HepG2 (cell line): Measurements from ENCODE around the gene ANKRD6. TPM values are rescaled to one million over a fixed set of nuclear protein-coding genes. Genes with fewer than 3 reads are reported as not detected.

Source experiments
- BCL6 ChIP-seq: IDR thresholded peaks from 2 replicates; pipeline ENCODE4 v1.6.1; 2016; ENCODE audit warnings: missing genetic modification reagents, missing compliant biosample characterization
- CEBPB ChIP-seq: IDR thresholded peaks from 2 replicates; pipeline ENCODE4 v1.6.1; 2011; ENCODE audit warnings: low read depth, low read length, improper control_type of control experiment, borderline replicate concordance
- CEBPG ChIP-seq: IDR thresholded peaks from 2 replicates; pipeline ENCODE4 v1.6.1; 2016
- GATAD2A ChIP-seq: IDR thresholded peaks from 2 replicates; pipeline ENCODE4 v1.6.1; 2016
- GFI1 ChIP-seq: sonication (generic); formaldehyde crosslinking; IDR thresholded peaks from 2 replicates; pipeline ENCODE4 v1.5.0; 2020; ENCODE audit warnings: missing genetic modification reagents, mild to moderate bottlenecking, borderline replicate concordance
- GTF3A ChIP-seq: sonication (generic); formaldehyde crosslinking; conservative IDR thresholded peaks from 2 replicates; pipeline ENCODE4 v1.4.0; 2020; ENCODE audit warnings: mild to moderate bottlenecking, missing genetic modification reagents
- HDAC2 ChIP-seq: sonication (generic); formaldehyde crosslinking; IDR thresholded peaks from 2 replicates; pipeline ENCODE4 v1.4.0; 2020; ENCODE audit warnings: missing genetic modification reagents
- HHEX ChIP-seq: IDR thresholded peaks from 2 replicates; pipeline ENCODE4 v1.6.1; 2016; ENCODE audit warnings: control low read depth
- IKZF1 ChIP-seq: fragments of 450-650 bp; IDR thresholded peaks from 2 replicates; pipeline ENCODE4 v1.7.1; 2016
- POLR2A ChIP-seq, 2 experiments: IDR thresholded peaks; 2 replicates each; pipeline ENCODE4 v1.6.1; 2011; ENCODE audit warnings: low read depth in 2 of 2, low read length in 2 of 2, mild to moderate bottlenecking in 1 of 2, moderate library complexity in 1 of 2; ENCODE audit not compliant: insufficient read depth in 1 of 2
- RFX1 ChIP-seq: fragments of 450-650 bp; IDR thresholded peaks from 2 replicates; pipeline ENCODE4 v1.6.1; 2017
- SOX13 ChIP-seq, 3 experiments: fragments of 450-650 bp in 1 of 3; sonication (generic) in 1 of 3; formaldehyde crosslinking in 1 of 3; IDR thresholded peaks in 2 of 3; conservative IDR thresholded peaks in 1 of 3; 2 replicates each; pipeline versions ENCODE4 v1.5.0 to v1.6.1; 2016 to 2020; ENCODE audit warnings: antibody characterized with exemption in 1 of 3, mild to moderate bottlenecking in 1 of 3, missing compliant biosample characterization in 1 of 3, missing genetic modification reagents in 1 of 3, moderate library complexity in 1 of 3
- SOX5 ChIP-seq: IDR thresholded peaks from 2 replicates; pipeline ENCODE4 v1.6.1; 2016; ENCODE audit warnings: borderline replicate concordance
- TEAD3 ChIP-seq: optimal IDR thresholded peaks from 2 replicates; pipeline ENCODE3; 2016; ENCODE audit warnings: borderline replicate concordance
- ZFP36L1 ChIP-seq: sonication (generic); formaldehyde crosslinking; IDR thresholded peaks from 2 replicates; pipeline ENCODE4 v1.8.0; 2022; ENCODE audit warnings: mild to moderate bottlenecking, missing genetic modification reagents, moderate library complexity
- ZMAT3 ChIP-seq: sonication (generic); formaldehyde crosslinking; conservative IDR thresholded peaks from 2 replicates; pipeline ENCODE4 v1.7.0; 2021; ENCODE audit warnings: missing genetic modification reagents
- ZNF34 ChIP-seq: sonication (generic); formaldehyde crosslinking; IDR thresholded peaks from 2 replicates; pipeline ENCODE4 v1.4.0; 2020; ENCODE audit warnings: mild to moderate bottlenecking, missing genetic modification reagents, borderline replicate concordance
- ZNF431 ChIP-seq: sonication (generic); formaldehyde crosslinking; IDR thresholded peaks from 2 replicates; pipeline ENCODE4 v1.9.0; 2022; ENCODE audit warnings: missing genetic modification reagents, low read depth, mild to moderate bottlenecking, borderline replicate concordance
- ZNF44 ChIP-seq: sonication (generic); formaldehyde crosslinking; IDR thresholded peaks from 2 replicates; pipeline ENCODE4 v1.5.1; 2020; ENCODE audit warnings: mild to moderate bottlenecking, missing genetic modification reagents
- ZNF678 ChIP-seq: sonication (generic); formaldehyde crosslinking; IDR thresholded peaks from 2 replicates; pipeline ENCODE4 v1.4.0; 2020; ENCODE audit warnings: mild to moderate bottlenecking, missing genetic modification reagents
- ZSCAN30 ChIP-seq: sonication (generic); formaldehyde crosslinking; IDR thresholded peaks from 2 replicates; pipeline ENCODE4 v1.5.0; 2020; ENCODE audit warnings: mild to moderate bottlenecking, missing genetic modification reagents
- polyA plus RNA-seq, 8 experiments: library from polyadenylated mRNA; depleted of rRNA in 3 of 8; stranded (reverse) in 7 of 8; unstranded in 1 of 8; fragments of >200 nt; fragmentation: Illumina TruSeq in 4 of 8; extraction: Trizol in 4 of 8; gene quantifications; 2 replicates each; pipeline versions ENCODE4 v1.2.1 to v1.2.3, GENCODE V29; 2011 to 2016; ENCODE audit warnings: low read depth in 4 of 8, missing spikeins in 1 of 8, mixed read lengths in 1 of 8; ENCODE audit not compliant: insufficient read depth in 1 of 8
- total RNA-seq, 5 experiments: library from RNA; depleted of rRNA; stranded (reverse); fragments of >200 nt; fragmentation: Illumina TruSeq; extraction: Trizol; gene quantifications; 2 replicates each; pipeline ENCODE4 v1.2.3, GENCODE V29; 2016; ENCODE audit warnings: low read depth in 1 of 5
- TF ChIP-seq, protein P1 (sequence below): IDR thresholded peaks from 2 replicates; pipeline ENCODE4 v1.6.1; 2012; ENCODE audit warnings: low read length, improper control_type of control experiment
- TF ChIP-seq, protein P2 (sequence below): sonication (generic); formaldehyde crosslinking; IDR thresholded peaks from 2 replicates; pipeline ENCODE4 v1.4.0; 2020; ENCODE audit warnings: mild to moderate bottlenecking, missing genetic modification reagents, borderline replicate concordance

ANKRD6 gene
- total and polyA plus RNA-seq, 2 of the 13 experiments (the other 11 are each of a cell fraction or from before 2014, with no cell fraction given) = 0.18 to 0.36 TPM

DNA sequence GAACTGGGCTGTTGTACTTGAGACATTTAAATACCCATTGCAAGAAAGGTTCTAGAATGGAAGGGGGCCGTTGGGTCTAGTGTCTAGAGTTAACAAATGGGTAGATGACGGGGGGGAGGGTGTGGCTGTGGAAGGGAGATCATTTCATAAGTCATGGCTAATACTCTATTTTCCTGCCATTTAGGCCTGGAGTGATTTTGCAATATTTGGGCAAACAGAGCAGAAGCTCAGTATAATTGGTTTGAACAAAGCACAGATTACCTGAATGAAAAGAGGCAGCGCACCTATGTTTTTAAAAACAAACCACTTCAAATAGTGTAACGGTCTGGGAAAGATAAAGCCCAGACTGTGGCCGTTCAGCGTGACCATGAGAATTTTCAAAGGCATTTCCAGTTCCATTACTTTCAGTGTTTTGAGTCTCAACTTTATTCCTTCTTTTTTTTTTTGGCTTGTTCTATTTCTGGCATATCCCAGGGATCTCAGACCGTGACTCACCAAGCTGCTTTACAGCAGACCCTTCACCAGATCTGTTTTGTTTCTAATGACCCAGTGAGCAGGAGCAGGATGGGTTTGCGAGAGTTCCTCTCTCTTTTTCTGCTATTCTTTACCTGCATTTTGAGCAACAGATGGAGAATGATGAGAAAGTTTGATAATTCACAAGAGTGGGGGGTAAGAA lies 131.9 kb downstream of the ANKRD6 start (continued):
- TF ChIP-seq, protein P1, sequence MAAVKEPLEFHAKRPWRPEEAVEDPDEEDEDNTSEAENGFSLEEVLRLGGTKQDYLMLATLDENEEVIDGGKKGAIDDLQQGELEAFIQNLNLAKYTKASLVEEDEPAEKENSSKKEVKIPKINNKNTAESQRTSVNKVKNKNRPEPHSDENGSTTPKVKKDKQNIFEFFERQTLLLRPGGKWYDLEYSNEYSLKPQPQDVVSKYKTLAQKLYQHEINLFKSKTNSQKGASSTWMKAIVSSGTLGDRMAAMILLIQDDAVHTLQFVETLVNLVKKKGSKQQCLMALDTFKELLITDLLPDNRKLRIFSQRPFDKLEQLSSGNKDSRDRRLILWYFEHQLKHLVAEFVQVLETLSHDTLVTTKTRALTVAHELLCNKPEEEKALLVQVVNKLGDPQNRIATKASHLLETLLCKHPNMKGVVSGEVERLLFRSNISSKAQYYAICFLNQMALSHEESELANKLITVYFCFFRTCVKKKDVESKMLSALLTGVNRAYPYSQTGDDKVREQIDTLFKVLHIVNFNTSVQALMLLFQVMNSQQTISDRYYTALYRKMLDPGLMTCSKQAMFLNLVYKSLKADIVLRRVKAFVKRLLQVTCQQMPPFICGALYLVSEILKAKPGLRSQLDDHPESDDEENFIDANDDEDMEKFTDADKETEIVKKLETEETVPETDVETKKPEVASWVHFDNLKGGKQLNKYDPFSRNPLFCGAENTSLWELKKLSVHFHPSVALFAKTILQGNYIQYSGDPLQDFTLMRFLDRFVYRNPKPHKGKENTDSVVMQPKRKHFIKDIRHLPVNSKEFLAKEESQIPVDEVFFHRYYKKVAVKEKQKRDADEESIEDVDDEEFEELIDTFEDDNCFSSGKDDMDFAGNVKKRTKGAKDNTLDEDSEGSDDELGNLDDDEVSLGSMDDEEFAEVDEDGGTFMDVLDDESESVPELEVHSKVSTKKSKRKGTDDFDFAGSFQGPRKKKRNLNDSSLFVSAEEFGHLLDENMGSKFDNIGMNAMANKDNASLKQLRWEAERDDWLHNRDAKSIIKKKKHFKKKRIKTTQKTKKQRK = no peak
- TF ChIP-seq GATAD2A (CRISPR knock-in tag) = no peak
- no peak for TF ChIP-seq ZNF34 (CRISPR knock-in tag)
- no peak for TF ChIP-seq ZFP36L1 (CRISPR knock-in tag)
- peak; percentile 46; the same call in 1 of the 2 replicates for TF ChIP-seq HHEX
- TF ChIP-seq IKZF1 = no peak
- TF ChIP-seq ZNF678 = no peak
- TF ChIP-seq ZMAT3 (CRISPR knock-in tag) = no peak
- TF ChIP-seq, protein P2, sequence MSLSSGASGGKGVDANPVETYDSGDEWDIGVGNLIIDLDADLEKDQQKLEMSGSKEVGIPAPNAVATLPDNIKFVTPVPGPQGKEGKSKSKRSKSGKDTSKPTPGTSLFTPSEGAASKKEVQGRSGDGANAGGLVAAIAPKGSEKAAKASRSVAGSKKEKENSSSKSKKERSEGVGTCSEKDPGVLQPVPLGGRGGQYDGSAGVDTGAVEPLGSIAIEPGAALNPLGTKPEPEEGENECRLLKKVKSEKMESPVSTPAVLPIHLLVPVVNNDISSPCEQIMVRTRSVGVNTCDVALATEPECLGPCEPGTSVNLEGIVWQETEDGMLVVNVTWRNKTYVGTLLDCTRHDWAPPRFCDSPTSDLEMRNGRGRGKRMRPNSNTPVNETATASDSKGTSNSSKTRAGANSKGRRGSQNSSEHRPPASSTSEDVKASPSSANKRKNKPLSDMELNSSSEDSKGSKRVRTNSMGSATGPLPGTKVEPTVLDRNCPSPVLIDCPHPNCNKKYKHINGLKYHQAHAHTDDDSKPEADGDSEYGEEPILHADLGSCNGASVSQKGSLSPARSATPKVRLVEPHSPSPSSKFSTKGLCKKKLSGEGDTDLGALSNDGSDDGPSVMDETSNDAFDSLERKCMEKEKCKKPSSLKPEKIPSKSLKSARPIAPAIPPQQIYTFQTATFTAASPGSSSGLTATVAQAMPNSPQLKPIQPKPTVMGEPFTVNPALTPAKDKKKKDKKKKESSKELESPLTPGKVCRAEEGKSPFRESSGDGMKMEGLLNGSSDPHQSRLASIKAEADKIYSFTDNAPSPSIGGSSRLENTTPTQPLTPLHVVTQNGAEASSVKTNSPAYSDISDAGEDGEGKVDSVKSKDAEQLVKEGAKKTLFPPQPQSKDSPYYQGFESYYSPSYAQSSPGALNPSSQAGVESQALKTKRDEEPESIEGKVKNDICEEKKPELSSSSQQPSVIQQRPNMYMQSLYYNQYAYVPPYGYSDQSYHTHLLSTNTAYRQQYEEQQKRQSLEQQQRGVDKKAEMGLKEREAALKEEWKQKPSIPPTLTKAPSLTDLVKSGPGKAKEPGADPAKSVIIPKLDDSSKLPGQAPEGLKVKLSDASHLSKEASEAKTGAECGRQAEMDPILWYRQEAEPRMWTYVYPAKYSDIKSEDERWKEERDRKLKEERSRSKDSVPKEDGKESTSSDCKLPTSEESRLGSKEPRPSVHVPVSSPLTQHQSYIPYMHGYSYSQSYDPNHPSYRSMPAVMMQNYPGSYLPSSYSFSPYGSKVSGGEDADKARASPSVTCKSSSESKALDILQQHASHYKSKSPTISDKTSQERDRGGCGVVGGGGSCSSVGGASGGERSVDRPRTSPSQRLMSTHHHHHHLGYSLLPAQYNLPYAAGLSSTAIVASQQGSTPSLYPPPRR (CRISPR knock-in tag) = peak; percentile 61; the same call in 1 of the 2 replicates
- TF ChIP-seq ZNF431 (CRISPR knock-in tag) = no peak
- TF ChIP-seq TEAD3 (CRISPR knock-in tag) = no peak
- TF ChIP-seq GFI1 (CRISPR knock-in tag) = peak; percentile 58; the same call in 1 of the 2 replicates
- 0 out of 2 replicates have a peak, but pooled peaks have one; percentile 13 for TF ChIP-seq SOX5
- no peak for TF ChIP-seq GTF3A (CRISPR knock-in tag)
- no peak for TF ChIP-seq HDAC2
- TF ChIP-seq CEBPB = peak; percentile 49; the same call in 1 of the 2 replicates
- no peak for TF ChIP-seq RFX1
- no peak for TF ChIP-seq ZSCAN30
- TF ChIP-seq ZNF44 = no peak
- TF ChIP-seq POLR2A (IDR thresholded peaks at IDR 0.05; ENCODE audit: insufficient read depth in 1 of 2, low read depth in 2 of 2, low read length in 2 of 2) = no peak
- TF ChIP-seq CEBPG (CRISPR knock-in tag) = peak; percentile 38; the same call in 1 of the 2 replicates
- peak; percentile 44 for TF ChIP-seq BCL6 (CRISPR knock-in tag)
- TF ChIP-seq SOX13 (IDR thresholded peaks at IDR 0.05) = no peak
- peak in 1 of 2 experiments; percentile 61; a peak in 2 of 4 replicates for TF ChIP-seq SOX13 (CRISPR knock-in tag; conservative IDR thresholded peaks at IDR 0.05 in 1 of 2, IDR thresholded peaks at IDR 0.05 in 1 of 2)
